Umbilical cord (tissue), 2 donors: ENCODE data around the gene RDH5. TPM values are rescaled to one million over a fixed set of nuclear protein-coding genes. Genes with fewer than 3 reads are reported as not detected.

Experiments
- DNase-seq: peaks from one replicate; pipeline ENCODE4 v3.0.0-alpha.2; 2015; ENCODE audit warnings: low spot score
- total RNA-seq: library from RNA; depleted of rRNA; stranded (reverse); fragments of >200 nt; gene quantifications from one replicate; pipeline ENCODE4 v1.2.3, GENCODE V29; 2014; ENCODE audit warnings: low replicate concordance; ENCODE audit not compliant: insufficient read depth

Gene RDH5
- total RNA-seq, 1 donor from 2014 or later = 42.9 TPM

GRCh38 chr12:55728186-55728938, 8.2 kb downstream of the RDH5 start:
- peak; percentile 86 for DNase-seq

GRCh38 chr12:55728939-55729818, 9.0 kb downstream of the RDH5 start, which contains the start of gene CD63:
Gene CD63 (minus strand): TSS chr12:55729009. CDS start chr12:55728341, 668 bp downstream.
- DNase-seq = peak; percentile 99

GRCh38 chr12:55729819-55730818, 9.9 kb downstream of the RDH5 start:
- peak; percentile 83 for DNase-seq

GRCh38 chr12:55732288-55732687, 12.1 kb downstream of the RDH5 start:
- DNase-seq = no peak

GRCh38 chr12:55733021-55733555, 12.9 kb downstream of the RDH5 start:
- DNase-seq = no peak

- no peak for DNase-seq
These were observed 13.7 kb downstream of the RDH5 start for GRCh38 chr12:55733858-55734257.

- no peak for DNase-seq
These were observed 14.4 kb downstream of the RDH5 start for GRCh38 chr12:55734595-55734994.

- no peak for DNase-seq
These were observed 15.9 kb downstream of the RDH5 start for GRCh38 chr12:55736076-55736475.

GRCh38 chr12:55736780-55737580, 16.8 kb downstream of the RDH5 start:
- DNase-seq = peak; percentile 67

- peak; percentile 81 for DNase-seq
These were observed 17.5 kb downstream of the RDH5 start for GRCh38 chr12:55737581-55738122.

GRCh38 chr12:55738123-55739024, 18.2 kb downstream of the RDH5 start:
- peak; percentile 98 for DNase-seq

- DNase-seq = no peak
These were observed 18.8 kb downstream of the RDH5 start for GRCh38 chr12:55739025-55739378.

- peak; percentile 47 for DNase-seq
These were observed 21.9 kb downstream of the RDH5 start for GRCh38 chr12:55741931-55742680.

- peak; percentile 93 for DNase-seq
These were observed 22.7 kb downstream of the RDH5 start, which contains the start of gene GDF11 for GRCh38 chr12:55742719-55743405. Gene GDF11 (plus strand): TSS chr12:55743122. CDS start chr12:55743317, 195 bp downstream.

- DNase-seq = peak; percentile 66
These were observed 23.5 kb downstream of the RDH5 start for GRCh38 chr12:55743406-55744339.

- no peak for DNase-seq
These were observed 24.3 kb downstream of the RDH5 start for GRCh38 chr12:55744340-55745030.
